Measurements from ENCODE around the gene RBM47.

GRCh38 chr4:40489961-40490360, 139.7 kb downstream of the RBM47 start:
- TF ChIP-seq CTCF (conservative IDR thresholded peaks at IDR 0.05; ENCODE audit: low read depth in 2 of 2) (no peak), EZH2 (IDR thresholded peaks at IDR 0.05; ENCODE audit: low read depth, unreplicated experiment) (no peak), EZH2phosphoT487 (IDR thresholded peaks at IDR 0.05; ENCODE audit: unreplicated experiment) (no peak)

All from GM23338 (cell line).